DOHH2 (cell line): Measurements from ENCODE around the gene TREH.

Experiments
- CTCF ChIP-seq: fragments of 200-600 bp; sonication (generic); IDR thresholded peaks from one replicate; pipeline ENCODE4 v1.5.1; 2014; ENCODE audit warnings: antibody characterized with exemption, mild to moderate bottlenecking, low read depth, low read length; ENCODE audit not compliant: poor library complexity, severe bottlenecking
- EZH2phosphoT487 ChIP-seq: fragments of 200-600 bp; sonication (generic); IDR thresholded peaks from 2 replicates; pipeline ENCODE4 v1.6.1; 2017; ENCODE audit warnings: borderline replicate concordance, mild to moderate bottlenecking, antibody characterized with exemption, low read length, moderate library complexity, mixed read lengths

GRCh38 chr11:118703563-118704106, 24.2 kb upstream of the TREH start:
- TF ChIP-seq CTCF (no peak), EZH2phosphoT487 (no peak)
